Mesenchymal stem cell (in vitro differentiated cells and primary cell): ENCODE results near the gene CFL1.

ENCODE experiments used
- DNase-seq: peaks from one replicate; pipeline ENCODE4 v3.0.0-alpha.2; 2013
- H2AFZ ChIP-seq: one replicate; pipeline ENCODE4 v1.6.1; 2013; ENCODE audit warnings: low read depth, mild to moderate bottlenecking, control low read depth, inconsistent platforms, low read length, moderate library complexity
- H2AK5ac ChIP-seq: 2 replicates; pipeline ENCODE4 v1.6.1; 2013; ENCODE audit warnings: low read length, moderate library complexity, mild to moderate bottlenecking, inconsistent platforms; ENCODE audit not compliant: severe bottlenecking
- H2BK120ac ChIP-seq: one replicate; pipeline ENCODE4 v1.6.1; 2013; ENCODE audit warnings: low read depth, mild to moderate bottlenecking, inconsistent platforms, low read length, moderate library complexity
- H2BK12ac ChIP-seq, 2 experiments: one replicate each; pipeline ENCODE4 v1.6.1; 2013; ENCODE audit warnings: inconsistent platforms in 2 of 2, low read length in 2 of 2, mild to moderate bottlenecking in 2 of 2, moderate library complexity in 2 of 2, control low read depth in 1 of 2
- H2BK15ac ChIP-seq: one replicate; pipeline ENCODE4 v1.6.1; 2013; ENCODE audit warnings: mild to moderate bottlenecking, low read depth, inconsistent platforms; ENCODE audit not compliant: poor library complexity, severe bottlenecking
- H2BK5ac ChIP-seq: 2 replicates; pipeline ENCODE4 v1.6.1; 2013; ENCODE audit warnings: low read depth, mild to moderate bottlenecking, low read length, control low read depth, inconsistent platforms; ENCODE audit not compliant: poor library complexity, severe bottlenecking
- H3K14ac ChIP-seq, 2 experiments: one replicate each; pipeline ENCODE4 v1.6.1; 2013; ENCODE audit warnings: inconsistent platforms in 2 of 2, low read length in 2 of 2, control low read depth in 1 of 2, mild to moderate bottlenecking in 1 of 2, moderate library complexity in 1 of 2
- H3K18ac ChIP-seq, 2 experiments: one replicate each; pipeline ENCODE4 v1.6.1; 2013; ENCODE audit warnings: inconsistent platforms in 2 of 2, low read length in 2 of 2, control low read depth in 1 of 2, low read depth in 1 of 2, mild to moderate bottlenecking in 1 of 2
- H3K23ac ChIP-seq, 2 experiments: one replicate each; pipeline ENCODE4 v1.6.1; 2013; ENCODE audit warnings: inconsistent platforms in 2 of 2, low read length in 2 of 2, mild to moderate bottlenecking in 2 of 2, moderate library complexity in 2 of 2, control low read depth in 1 of 2
- H3K27ac ChIP-seq: 2 replicates; pipeline ENCODE4 v1.5.1; 2013; ENCODE audit warnings: mild to moderate bottlenecking, moderate library complexity, low read length, control low read depth, inconsistent platforms; ENCODE audit not compliant: poor library complexity, severe bottlenecking
- H3K27me3 ChIP-seq, 2 experiments: 2 replicates each; pipeline versions ENCODE4 v1.6.1 to v1.7.0; 2013; ENCODE audit warnings: low read length in 2 of 2, mild to moderate bottlenecking in 2 of 2, moderate library complexity in 2 of 2, control low read depth in 1 of 2, inconsistent platforms in 1 of 2; ENCODE audit not compliant: control insufficient read depth in 1 of 2, insufficient read depth in 1 of 2
- H3K36me3 ChIP-seq, 2 experiments: 2 replicates each; pipeline versions ENCODE4 v1.6.1 to v1.7.0; 2013; ENCODE audit warnings: low read length in 2 of 2, control low read depth in 1 of 2, inconsistent platforms in 1 of 2, low read depth in 1 of 2, mild to moderate bottlenecking in 1 of 2; ENCODE audit not compliant: insufficient read depth in 2 of 2, control insufficient read depth in 1 of 2
- H3K4ac ChIP-seq, 2 experiments: one replicate each; pipeline ENCODE4 v1.6.1; 2013; ENCODE audit warnings: inconsistent platforms in 2 of 2, low read length in 2 of 2, mild to moderate bottlenecking in 2 of 2, moderate library complexity in 2 of 2, control low read depth in 1 of 2, low read depth in 1 of 2
- H3K4me1 ChIP-seq: 2 replicates; pipeline ENCODE4 v1.6.1; 2013; ENCODE audit warnings: low read depth, low read length, control low read depth; ENCODE audit not compliant: control insufficient read depth, insufficient read depth
- H3K4me2 ChIP-seq: 2 replicates; pipeline ENCODE4 v1.6.1; 2013; ENCODE audit warnings: low read length, mild to moderate bottlenecking, inconsistent platforms; ENCODE audit not compliant: poor library complexity, severe bottlenecking
- H3K4me3 ChIP-seq, 2 experiments: 2 replicates each; pipeline versions ENCODE4 v1.5.1 to v1.7.0; 2013; ENCODE audit warnings: low read length in 2 of 2, mild to moderate bottlenecking in 2 of 2, control low read depth in 1 of 2, low read depth in 1 of 2; ENCODE audit not compliant: insufficient read depth in 1 of 2
- H3K79me1 ChIP-seq: replicated peaks from 2 replicates; pipeline ENCODE4 v1.6.1; 2013; ENCODE audit warnings: mild to moderate bottlenecking, control low read depth, low read length, inconsistent platforms; ENCODE audit not compliant: poor library complexity, severe bottlenecking
- H3K9ac ChIP-seq: 2 replicates; pipeline ENCODE4 v1.7.0; 2013; ENCODE audit warnings: mild to moderate bottlenecking, low read length, moderate library complexity
- H3K9me3 ChIP-seq: 2 replicates; pipeline ENCODE4 v1.7.0; 2013; ENCODE audit warnings: mild to moderate bottlenecking, low read length; ENCODE audit not compliant: control insufficient read depth
- H4K8ac ChIP-seq: one replicate; pipeline ENCODE4 v1.6.1; 2013; ENCODE audit warnings: inconsistent platforms, mild to moderate bottlenecking, low read length, moderate library complexity
- H4K91ac ChIP-seq: one replicate; pipeline ENCODE4 v1.6.1; 2013; ENCODE audit warnings: mild to moderate bottlenecking, low read length, inconsistent platforms
- WGBS: methylation state at CpG from one replicate; pipeline ENCODE4 v1.1.7; 2013; ENCODE audit warnings: mixed read lengths; 5-methylcytosine and 5-hydroxymethylcytosine counted together

CFL1 gene

GRCh38 chr11:65868076-65868667 is 10.2 kb upstream of the CFL1 start:
- H3K4me2 ChIP-seq, result no peak overlapping the region
- H3K18ac ChIP-seq, result no peak overlapping the region
- H3K9me3 ChIP-seq, result no peaks in the 10 kb centered on the region
- no peak overlapping the region for H2BK5ac ChIP-seq
- no peak overlapping the region for H2AFZ ChIP-seq
- no peak overlapping the region for H3K4ac ChIP-seq
- WGBS, result 86% methylated on average over 17 of the region's 19 CpGs
- H3K14ac ChIP-seq, result no peak overlapping the region
- H2BK120ac ChIP-seq, result no peak overlapping the region
- H3K79me1 ChIP-seq, result peaks cover 19% of the 10 kb centered on the region
- H4K91ac ChIP-seq, result peak overlapping the region; percentile 63
- H3K9ac ChIP-seq, result no peak overlapping the region
- peaks cover 46% of the 10 kb centered on the region for H3K4me1 ChIP-seq
- H3K27ac ChIP-seq, result no peak overlapping the region
- H2BK12ac ChIP-seq, result no peak overlapping the region
- H3K36me3 ChIP-seq, result peaks cover 75 to 80% of the 10 kb centered on the region in 2 experiments
- no peak overlapping the region for H3K4me3 ChIP-seq
- H2BK15ac ChIP-seq, result no peak overlapping the region
- DNase-seq, result peak; percentile 31
- H2AK5ac ChIP-seq, result no peak overlapping the region
- no peak overlapping the region for H4K8ac ChIP-seq
- no peak overlapping the region for H3K23ac ChIP-seq
- H3K27me3 ChIP-seq, result no peaks in the 10 kb centered on the region

- H3K4me2 ChIP-seq, result no peak overlapping the region
- no peak overlapping the region for H3K23ac ChIP-seq
- no peaks in the 10 kb centered on the region for H3K27me3 ChIP-seq
- no peak overlapping the region for H4K91ac ChIP-seq
- H3K9me3 ChIP-seq, result no peaks in the 10 kb centered on the region
- H3K4ac ChIP-seq, result no peak overlapping the region
- H2BK15ac ChIP-seq, result no peak overlapping the region
- H3K36me3 ChIP-seq, result peaks cover 82 to 87% of the 10 kb centered on the region in 2 experiments
- no peak for DNase-seq
- no peak overlapping the region for H3K4me3 ChIP-seq
- no peak overlapping the region for H2BK12ac ChIP-seq
- no peak overlapping the region for H3K18ac ChIP-seq
- peaks cover 20% of the 10 kb centered on the region for H3K79me1 ChIP-seq
- H2BK120ac ChIP-seq, result no peak overlapping the region
- H3K27ac ChIP-seq, result no peak overlapping the region
- no peak overlapping the region for H2AFZ ChIP-seq
- H4K8ac ChIP-seq, result no peak overlapping the region
- no peak overlapping the region for H3K9ac ChIP-seq
- H2BK5ac ChIP-seq, result no peak overlapping the region
- peaks cover 50% of the 10 kb centered on the region for H3K4me1 ChIP-seq
- 59% methylated on average over 28 of the region's 29 CpGs for WGBS
- H3K14ac ChIP-seq, result no peak overlapping the region
- H2AK5ac ChIP-seq, result no peak overlapping the region
Observed at GRCh38 chr11:65867284-65868071, 9.5 kb upstream of the CFL1 start.

- H2BK5ac ChIP-seq, result no peak overlapping the region
- H3K4me1 ChIP-seq, result peaks cover 54% of the 10 kb centered on the region
- DNase-seq, result no peak
- no peak overlapping the region for H2BK15ac ChIP-seq
- H2AFZ ChIP-seq, result no peak overlapping the region
- H3K27me3 ChIP-seq, result no peaks in the 10 kb centered on the region
- H2BK120ac ChIP-seq, result no peak overlapping the region
- H3K9ac ChIP-seq, result no peak overlapping the region
- no peak overlapping the region for H3K23ac ChIP-seq
- no peak overlapping the region for H3K18ac ChIP-seq
- 89% methylated on average over 21 of the region's 21 CpGs for WGBS
- peaks cover 22% of the 10 kb centered on the region for H3K79me1 ChIP-seq
- no peaks in the 10 kb centered on the region for H3K9me3 ChIP-seq
- H3K4ac ChIP-seq, result no peak overlapping the region
- H4K91ac ChIP-seq, result no peak overlapping the region
- H3K4me3 ChIP-seq, result no peak overlapping the region
- no peak overlapping the region for H3K14ac ChIP-seq
- no peak overlapping the region for H3K4me2 ChIP-seq
- H2AK5ac ChIP-seq, result no peak overlapping the region
- peaks cover 90 to 95% of the 10 kb centered on the region in 2 experiments for H3K36me3 ChIP-seq
- H4K8ac ChIP-seq, result no peak overlapping the region
- H3K27ac ChIP-seq, result no peak overlapping the region
- H2BK12ac ChIP-seq, result no peak overlapping the region
Observed at GRCh38 chr11:65866509-65867283, 8.7 kb upstream of the CFL1 start.
